Measurements from ENCODE around the gene SMOC2. TPM values are rescaled to one million over a fixed set of nuclear protein-coding genes. Genes with fewer than 3 reads are reported as not detected.

The SMOC2 gene
- total and polyA plus RNA-seq, 12 donors = 6.6 to 39.1 (median 17.6) TPM

- ATAC-seq = peak in 1 of 8 donors; percentile 15
- 95% methylated on average over 20 of the region's 20 CpGs for WGBS, 2 donors
Measured at GRCh38 chr6:168558686-168559085, 117.7 kb downstream of the SMOC2 start.

DNA sequence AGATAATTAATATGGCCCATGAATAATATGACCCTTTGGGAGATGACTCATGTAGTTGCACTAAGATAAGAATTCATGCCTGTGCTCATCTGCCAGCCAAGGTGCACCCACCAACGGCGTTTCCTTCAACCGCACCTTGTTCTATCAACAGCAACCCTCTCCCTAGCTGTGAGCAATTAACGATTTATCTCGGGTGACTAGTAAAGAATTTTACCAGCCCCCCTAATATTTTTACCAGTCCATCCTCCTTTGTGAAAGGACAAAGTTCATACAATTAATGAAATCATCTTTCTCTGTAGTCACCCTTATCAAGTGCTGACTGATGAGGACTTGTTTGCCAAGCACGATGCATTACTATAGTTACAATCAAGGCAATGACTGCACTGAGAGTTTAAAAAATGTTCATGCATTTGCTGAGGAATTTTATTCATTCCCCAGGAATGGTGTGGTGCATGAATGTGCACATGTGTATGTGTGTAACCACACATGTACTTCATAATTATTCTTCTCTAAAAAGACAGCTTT lies 118.7 kb downstream of the SMOC2 start:
- WGBS, 2 donors = 29 to 37% methylated on average over 6 of the region's 6 CpGs
- TF ChIP-seq CTCF (IDR thresholded peaks at IDR 0.05) = no peak
- Histone ChIP-seq H3K27ac (no peak overlapping the region), H3K9me3 (no peaks in the 10 kb centered on the region), H3K27me3 (peaks cover 0 to 12% (median 0%) of the 10 kb centered on the region in 7 donors), H3K4me1 (peaks cover 0 to 16% (median 0%) of the 10 kb centered on the region in 9 donors), H3K4me3 (no peak overlapping the region), H3K36me3 (no peaks in the 10 kb centered on the region)
- intact Hi-C loops (cut with DNase I) = no loop called here
- DNase-seq (no peak), ATAC-seq (peak in 4 of 8 donors; percentile 48 to 72 (median 67))

More at GRCh38 chr6:168558686-168559085, 117.7 kb downstream of the SMOC2 start:
- intact Hi-C loops (cut with DNase I) = no loop called here
- Histone ChIP-seq H3K27ac (no peak overlapping the region), H3K36me3 (no peaks in the 10 kb centered on the region), H3K4me1 (peaks cover 0 to 22% (median 0%) of the 10 kb centered on the region in 9 donors), H3K4me3 (no peak overlapping the region), H3K27me3 (peaks cover 0 to 5% (median 0%) of the 10 kb centered on the region in 7 donors), H3K9me3 (no peaks in the 10 kb centered on the region)
- TF ChIP-seq CTCF (IDR thresholded peaks at IDR 0.05) = no peak
- DNase-seq = no peak

DNA sequence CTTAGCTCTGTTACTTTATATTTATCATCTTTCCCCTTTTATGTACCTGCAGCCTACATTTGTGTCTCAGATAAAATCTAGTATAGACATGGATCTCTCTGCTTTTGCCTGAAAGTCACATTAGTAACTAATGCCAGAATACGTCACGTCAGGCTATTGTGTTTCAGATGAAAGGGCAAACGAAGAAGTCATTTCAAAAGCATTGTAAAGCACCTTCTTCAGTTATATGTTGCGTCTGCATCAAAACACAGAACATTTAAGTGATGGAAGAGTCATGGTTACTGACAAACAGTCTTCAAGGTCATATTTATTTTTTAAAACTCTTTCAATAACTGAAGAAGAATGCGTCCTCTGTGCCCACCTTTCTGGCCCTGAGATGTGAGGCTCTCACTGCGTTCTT lies 119.1 kb downstream of the SMOC2 start:
- intact Hi-C loops (cut with DNase I) = no loop called here
- DNase-seq (no peak), ATAC-seq (no peak)
- H3K9me3 ChIP-seq = no peaks in the 10 kb centered on the region
- H3K27ac ChIP-seq = no peak overlapping the region
- H3K27me3 ChIP-seq = peaks cover 0 to 12% (median 0%) of the 10 kb centered on the region in 7 donors
- H3K36me3 ChIP-seq = no peaks in the 10 kb centered on the region
- peaks cover 0 to 11% (median 0%) of the 10 kb centered on the region in 9 donors for H3K4me1 ChIP-seq
- no peak for TF ChIP-seq CTCF (IDR thresholded peaks at IDR 0.05)
- WGBS, 2 donors = 52 to 60% methylated on average over 6 of the region's 6 CpGs
- H3K4me3 ChIP-seq = no peak overlapping the region

DNA sequence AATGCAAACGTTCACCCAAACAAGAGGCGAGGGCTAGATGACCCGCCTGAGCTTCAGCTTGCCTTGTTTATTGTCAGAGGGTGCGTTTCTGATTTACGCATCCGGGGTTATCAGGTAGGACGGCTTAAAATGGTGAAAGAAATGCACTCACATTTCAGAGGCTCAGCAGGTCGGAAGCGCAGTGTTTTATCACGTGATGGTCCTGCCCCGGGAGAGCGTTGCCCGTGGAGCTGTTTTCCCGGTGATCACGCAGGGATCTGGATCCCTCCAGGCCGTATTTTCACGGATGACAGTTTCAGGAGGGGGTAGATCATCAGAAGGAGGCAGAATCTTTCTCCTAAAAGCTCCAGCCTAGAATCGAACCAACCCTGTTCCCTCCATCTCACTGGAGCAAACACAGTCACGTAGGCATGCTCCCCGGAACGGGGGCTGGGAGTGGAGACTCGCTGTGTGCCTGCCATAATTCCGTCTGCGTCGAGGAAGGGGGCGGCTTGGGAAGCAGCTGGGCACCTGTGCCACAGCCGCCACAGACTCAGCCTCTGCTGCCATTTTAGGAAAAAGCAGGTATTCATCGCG lies 121.7 kb downstream of the SMOC2 start:
- H3K27me3 ChIP-seq = peaks cover 0 to 12% (median 0%) of the 10 kb centered on the region in 7 donors
- intact Hi-C loops (cut with DNase I) = no loop called here
- no peak overlapping the region for H3K27ac ChIP-seq
- DNase-seq = no peak
- H3K4me3 ChIP-seq = no peak overlapping the region
- WGBS, 2 donors = 84 to 85% methylated on average over 29 of the region's 29 CpGs
- peaks cover 0 to 10% (median 0%) of the 10 kb centered on the region in 9 donors for H3K4me1 ChIP-seq
- TF ChIP-seq CTCF (IDR thresholded peaks at IDR 0.05) = no peak
- no peaks in the 10 kb centered on the region for H3K9me3 ChIP-seq
- H3K36me3 ChIP-seq = no peaks in the 10 kb centered on the region
- ATAC-seq = no peak
